GM13977 (cell line): Measurements from ENCODE around the gene KCNQ2.

Experiments
- DNase-seq: peaks from one replicate; pipeline ENCODE4 v3.0.0; 2012; ENCODE audit warnings: low spot score
- in situ Hi-C: fragments of 300-500 bp; cut with MboI; formaldehyde crosslinking; loops from one replicate; pipeline ENCODE4 v1.12.0; 2022; ENCODE audit warnings: low sequenced_read_pairs, low pct_unique_long_range_greater_than_20kb, mixed read lengths, inconsistent platforms; ENCODE audit not compliant: unreplicated experiment
- TF ChIP-seq, protein P1 (sequence below): IDR thresholded peaks from 2 replicates; pipeline ENCODE4 v1.5.1; 2012; ENCODE audit warnings: mild to moderate bottlenecking, control low read depth; ENCODE audit not compliant: insufficient read depth; ENCODE audit errors: extremely low read depth, missing control alignments

The KCNQ2 gene

DNA sequence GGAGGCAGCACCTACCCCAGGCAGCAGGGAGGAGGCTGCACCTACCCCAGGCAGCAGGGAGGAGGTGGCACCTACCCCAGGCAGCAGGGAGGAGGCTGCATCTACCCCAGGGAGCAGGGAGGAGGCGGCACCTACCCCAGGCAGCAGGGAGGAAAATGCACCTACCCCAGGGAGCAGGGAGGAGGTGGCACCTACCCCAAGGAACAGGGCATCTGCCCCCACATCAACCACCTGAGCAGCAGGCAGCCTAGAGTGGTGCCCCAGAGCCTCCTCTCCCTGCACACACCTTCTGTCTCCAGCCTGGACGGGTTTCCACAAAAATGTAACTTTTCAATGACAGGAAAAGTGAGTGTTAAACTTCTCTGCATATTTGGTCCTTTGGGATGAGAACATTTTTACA, 10.2 kb downstream of the KCNQ2 start:
- TF ChIP-seq, protein P1, sequence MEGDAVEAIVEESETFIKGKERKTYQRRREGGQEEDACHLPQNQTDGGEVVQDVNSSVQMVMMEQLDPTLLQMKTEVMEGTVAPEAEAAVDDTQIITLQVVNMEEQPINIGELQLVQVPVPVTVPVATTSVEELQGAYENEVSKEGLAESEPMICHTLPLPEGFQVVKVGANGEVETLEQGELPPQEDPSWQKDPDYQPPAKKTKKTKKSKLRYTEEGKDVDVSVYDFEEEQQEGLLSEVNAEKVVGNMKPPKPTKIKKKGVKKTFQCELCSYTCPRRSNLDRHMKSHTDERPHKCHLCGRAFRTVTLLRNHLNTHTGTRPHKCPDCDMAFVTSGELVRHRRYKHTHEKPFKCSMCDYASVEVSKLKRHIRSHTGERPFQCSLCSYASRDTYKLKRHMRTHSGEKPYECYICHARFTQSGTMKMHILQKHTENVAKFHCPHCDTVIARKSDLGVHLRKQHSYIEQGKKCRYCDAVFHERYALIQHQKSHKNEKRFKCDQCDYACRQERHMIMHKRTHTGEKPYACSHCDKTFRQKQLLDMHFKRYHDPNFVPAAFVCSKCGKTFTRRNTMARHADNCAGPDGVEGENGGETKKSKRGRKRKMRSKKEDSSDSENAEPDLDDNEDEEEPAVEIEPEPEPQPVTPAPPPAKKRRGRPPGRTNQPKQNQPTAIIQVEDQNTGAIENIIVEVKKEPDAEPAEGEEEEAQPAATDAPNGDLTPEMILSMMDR = no peak
- in situ Hi-C loops = no loop called here
- no peak for DNase-seq

DNA sequence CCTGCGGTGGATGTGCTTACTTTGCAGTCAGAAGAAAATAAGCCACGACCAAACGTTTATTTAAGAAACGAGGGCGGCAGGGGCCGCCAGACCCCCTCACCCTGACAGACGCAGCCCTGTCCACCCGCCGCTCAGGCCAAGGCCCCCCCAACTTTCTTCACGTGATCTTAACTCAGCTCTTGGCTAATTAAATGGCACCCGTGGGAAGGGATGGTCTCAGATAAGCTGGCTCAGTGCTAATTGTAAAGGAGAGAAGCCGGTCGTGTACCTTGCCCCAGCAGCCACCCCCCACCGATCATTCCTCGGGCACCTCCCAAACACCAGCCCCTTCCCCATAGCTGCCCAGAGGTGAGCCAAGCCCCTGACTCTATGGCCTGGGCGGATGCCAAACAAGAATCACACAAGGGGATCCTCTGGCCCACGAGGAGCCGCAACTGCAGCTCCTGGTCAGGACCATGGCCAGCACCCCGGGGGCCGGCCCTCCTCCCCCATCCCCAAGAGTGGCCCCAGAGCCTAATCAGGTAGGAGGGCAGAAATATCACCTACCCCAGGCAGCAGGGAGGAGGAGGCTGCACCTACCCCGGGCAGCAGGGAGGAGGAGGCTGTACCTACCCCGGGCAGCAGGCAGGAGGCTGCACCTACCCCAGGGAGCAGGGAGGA, 11.2 kb downstream of the KCNQ2 start:
- in situ Hi-C loops = no loop called here

DNA sequence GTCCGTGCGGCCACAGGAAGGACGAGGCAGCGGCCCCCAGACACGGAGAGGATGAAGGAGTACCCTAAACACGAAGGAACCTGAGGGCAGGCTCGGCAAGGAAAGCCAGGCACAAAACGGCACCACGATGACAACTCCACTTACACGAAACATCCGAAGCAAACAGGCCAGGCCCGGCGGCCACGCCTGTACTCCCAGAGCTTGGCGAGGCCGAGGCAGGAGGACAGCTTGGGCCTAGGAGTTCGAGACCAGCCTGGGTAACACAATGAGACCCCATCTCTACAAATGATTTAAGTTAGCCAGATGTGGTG, 13.4 kb downstream of the KCNQ2 start:
- DNase-seq = no peak
- in situ Hi-C loops = no loop called here
- TF ChIP-seq, protein P1 = no peak

More for the DNA sequence above, 11.2 kb downstream of the KCNQ2 start:
- TF ChIP-seq, protein P1 = no peak
- DNase-seq = no peak

DNA sequence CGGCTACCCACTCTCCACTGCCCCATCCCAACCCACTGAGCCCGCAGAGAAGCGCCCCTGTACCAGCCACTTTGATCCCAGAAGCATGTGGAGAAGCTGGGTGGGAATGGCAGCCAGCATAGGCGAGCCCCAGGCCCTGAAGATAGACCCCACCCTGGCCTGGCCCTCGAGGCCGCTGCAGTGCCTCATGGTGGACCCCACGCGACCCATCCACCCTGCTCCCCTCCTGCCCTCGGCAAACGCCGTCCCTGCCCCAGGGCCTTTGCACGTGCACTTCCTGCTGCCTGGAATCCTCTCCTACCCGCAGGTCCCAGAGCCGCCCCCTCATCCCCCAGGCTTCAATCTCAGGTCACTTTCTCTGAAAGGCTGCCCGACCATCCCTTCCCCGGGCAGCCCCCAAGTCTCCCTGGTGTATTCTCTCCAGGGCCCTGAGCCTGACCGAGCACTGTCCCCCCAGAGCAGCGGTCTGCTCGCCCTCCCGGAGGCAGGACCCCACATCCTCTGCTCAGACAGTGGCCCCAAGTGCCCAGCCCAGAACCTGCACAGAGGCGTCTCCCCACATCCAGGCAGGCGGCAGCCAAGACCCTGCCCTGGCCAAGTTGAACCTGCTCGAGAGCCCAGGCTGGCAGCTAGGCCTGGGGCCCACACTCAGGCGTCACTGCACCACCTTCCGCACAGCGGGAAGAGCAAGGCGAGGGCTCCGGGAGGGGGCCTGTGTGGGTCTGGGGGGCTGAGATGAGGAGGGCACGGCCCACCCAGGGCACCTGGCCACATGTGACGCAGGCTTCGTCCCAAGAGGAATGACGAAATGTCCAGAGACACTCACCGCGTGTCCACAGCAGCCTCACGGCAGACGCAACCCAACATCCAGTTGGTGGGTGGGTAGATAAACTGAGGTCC, 14.0 kb downstream of the KCNQ2 start:
- TF ChIP-seq, protein P1 = no peak
- DNase-seq = no peak
- in situ Hi-C loops = no loop called here

DNA sequence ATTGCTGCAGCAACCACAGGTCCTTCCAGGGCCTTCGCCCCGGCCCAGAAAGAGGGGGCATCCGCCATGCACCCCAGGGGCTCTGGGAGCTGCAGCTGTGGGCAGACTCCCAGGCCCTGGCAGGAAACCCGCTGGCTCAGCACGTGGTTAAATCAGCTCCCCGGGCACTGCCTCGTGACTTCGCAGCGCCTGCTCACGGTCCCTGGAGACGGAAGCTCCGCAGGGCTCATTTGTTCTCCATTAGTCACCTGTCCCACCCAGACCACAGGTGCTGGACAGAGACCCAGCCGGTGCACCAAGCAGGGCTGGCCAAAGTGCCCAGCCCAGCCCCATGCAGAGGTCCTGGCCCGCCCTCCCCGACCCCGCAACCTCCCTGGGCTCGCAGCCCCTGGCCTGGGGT, 14.7 kb downstream of the KCNQ2 start:
- TF ChIP-seq, protein P1 = no peak
- DNase-seq = no peak
- in situ Hi-C loops = no loop called here

DNA sequence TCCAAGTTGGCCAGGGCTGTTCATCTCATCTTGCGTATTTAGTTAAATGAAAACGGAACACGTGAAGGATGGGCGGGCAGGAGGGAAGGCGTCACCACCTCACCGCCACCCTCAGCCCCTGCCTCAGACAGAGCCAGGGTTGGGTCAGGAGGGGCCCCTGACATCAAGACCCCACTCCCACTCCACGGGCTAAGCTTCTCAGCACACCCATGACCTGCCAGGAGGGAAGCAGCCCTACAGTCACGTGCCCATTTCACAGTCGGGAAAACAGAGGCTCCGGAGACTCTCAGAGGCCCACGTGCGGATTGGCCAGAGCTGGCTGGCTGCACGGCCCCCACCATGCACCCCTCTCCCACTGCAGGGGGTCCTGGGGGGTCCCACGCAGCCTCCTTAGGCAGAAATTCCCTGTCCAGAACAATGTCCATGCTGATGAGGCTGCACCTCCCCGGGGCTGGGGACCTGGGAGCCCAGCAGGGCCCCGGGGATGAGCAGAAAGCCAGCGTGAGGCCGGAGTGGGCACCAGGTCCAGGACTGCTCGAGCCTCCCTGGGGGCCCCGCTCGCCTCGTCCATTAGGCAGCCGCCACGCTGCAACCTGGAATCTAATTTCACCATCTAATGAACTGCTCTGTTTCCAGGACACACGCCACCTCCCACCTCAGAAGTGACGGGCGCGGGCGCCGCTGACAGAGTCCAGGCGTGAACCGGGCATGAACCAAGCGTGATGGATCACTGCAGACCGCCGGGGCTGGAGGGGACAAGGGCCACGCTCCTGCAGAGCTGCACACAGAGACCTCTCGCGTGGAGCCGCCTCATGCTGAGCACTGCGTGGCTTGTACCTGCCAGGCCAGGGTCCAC, 15.8 kb downstream of the KCNQ2 start:
- no peak for DNase-seq
- TF ChIP-seq, protein P1 = no peak
- in situ Hi-C loops = no loop called here
